ENCODE results near the gene TEX264.

DNA sequence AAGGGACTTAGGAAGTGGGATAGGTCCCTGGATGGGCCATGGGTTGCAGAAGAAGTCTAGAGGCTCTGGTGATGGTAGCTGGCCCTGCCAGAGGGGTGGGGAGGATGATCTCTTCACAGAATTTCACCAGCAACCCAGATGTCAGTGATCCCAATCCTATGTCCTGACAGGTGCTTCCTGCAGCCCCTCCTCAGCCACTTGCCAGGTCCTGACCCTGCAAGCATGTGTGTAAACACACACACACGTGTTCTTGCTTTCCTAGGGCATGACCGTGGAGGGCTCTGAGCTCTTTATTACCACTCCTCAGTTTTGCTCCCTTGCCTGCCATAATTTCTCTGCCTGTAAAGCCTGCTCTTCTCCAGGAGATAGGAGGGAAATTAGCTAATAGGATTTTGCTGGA is 12.5 kb downstream of the TEX264 start:
- no peak for TF ChIP-seq EZH2 (IDR thresholded peaks at IDR 0.05; ENCODE audit: low read depth)
- TF ChIP-seq, protein P1, sequence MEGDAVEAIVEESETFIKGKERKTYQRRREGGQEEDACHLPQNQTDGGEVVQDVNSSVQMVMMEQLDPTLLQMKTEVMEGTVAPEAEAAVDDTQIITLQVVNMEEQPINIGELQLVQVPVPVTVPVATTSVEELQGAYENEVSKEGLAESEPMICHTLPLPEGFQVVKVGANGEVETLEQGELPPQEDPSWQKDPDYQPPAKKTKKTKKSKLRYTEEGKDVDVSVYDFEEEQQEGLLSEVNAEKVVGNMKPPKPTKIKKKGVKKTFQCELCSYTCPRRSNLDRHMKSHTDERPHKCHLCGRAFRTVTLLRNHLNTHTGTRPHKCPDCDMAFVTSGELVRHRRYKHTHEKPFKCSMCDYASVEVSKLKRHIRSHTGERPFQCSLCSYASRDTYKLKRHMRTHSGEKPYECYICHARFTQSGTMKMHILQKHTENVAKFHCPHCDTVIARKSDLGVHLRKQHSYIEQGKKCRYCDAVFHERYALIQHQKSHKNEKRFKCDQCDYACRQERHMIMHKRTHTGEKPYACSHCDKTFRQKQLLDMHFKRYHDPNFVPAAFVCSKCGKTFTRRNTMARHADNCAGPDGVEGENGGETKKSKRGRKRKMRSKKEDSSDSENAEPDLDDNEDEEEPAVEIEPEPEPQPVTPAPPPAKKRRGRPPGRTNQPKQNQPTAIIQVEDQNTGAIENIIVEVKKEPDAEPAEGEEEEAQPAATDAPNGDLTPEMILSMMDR (conservative IDR thresholded peaks at IDR 0.05): no peak

Data from PC-9 (cell line).